ENCODE results near the gene WWC1. TPM values are rescaled to one million over a fixed set of nuclear protein-coding genes. Genes with fewer than 3 reads are reported as not detected.

The WWC1 gene
- total RNA-seq, 2 experiments from 2014 or later: not detected

DNA sequence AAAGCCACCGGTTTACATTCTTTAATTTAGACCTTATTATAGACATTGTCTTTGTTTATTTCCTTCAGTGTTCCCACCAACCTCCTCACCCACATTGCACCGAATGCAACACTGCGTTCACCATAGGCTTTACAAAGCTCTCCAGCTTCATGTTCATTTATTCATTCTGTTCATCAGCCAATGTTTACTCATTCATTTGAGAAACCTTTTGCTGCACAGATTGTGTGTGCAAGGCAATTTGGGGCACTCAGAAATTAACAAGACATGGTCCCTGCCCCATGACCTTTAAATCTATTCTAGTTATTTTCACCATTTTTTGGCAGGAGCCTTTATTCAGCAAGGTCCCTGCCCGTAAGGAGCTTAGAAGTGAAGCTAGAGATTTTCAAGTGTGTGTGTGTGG lies 124.0 kb downstream of the WWC1 start:
- CTCF ChIA-PET (ENCODE audit: unreplicated experiment): no interaction called here
- Histone ChIP-seq H3K9me2 (ENCODE audit: insufficient read depth, low read length) (no peaks in the 10 kb centered on the region), H3K79me2 (ENCODE audit: insufficient read depth, low read depth, low read length) (no peaks in the 10 kb centered on the region), H4K20me1 (ENCODE audit: insufficient read depth, low read length) (no peaks in the 10 kb centered on the region), H3K4me3 (ENCODE audit: low read depth, low read length, poor library complexity, severe bottlenecking) (no peak overlapping the region), H3K4me1 (ENCODE audit: insufficient read depth, low read length, poor library complexity, severe bottlenecking) (no peaks in the 10 kb centered on the region), H3K9me3 (ENCODE audit: low read length) (no peaks in the 10 kb centered on the region), H2AFZ (ENCODE audit: low read length) (no peak overlapping the region), H3K27ac (ENCODE audit: low read depth, low read length, poor library complexity, severe bottlenecking) (no peak overlapping the region), H3K36me3 (ENCODE audit: insufficient read depth, low read length) (no peaks in the 10 kb centered on the region), H3K4me2 (ENCODE audit: low read length) (no peak overlapping the region)
- no TSS peak for BruUV-seq (replicated peaks)
- DNase-seq (ENCODE audit: low spot score): no peak
- POLR2A ChIA-PET: interaction anchor here (0.5 to 0.6 kb wide), 2 partner anchors 73 to 1495 kb away, joined by 3 read pairs; no protein-coding TSS in a partner anchor
- intact Hi-C loops (cut with micrococcal nuclease; ENCODE audit: unreplicated experiment): no loop called here
- TF ChIP-seq, protein P1, sequence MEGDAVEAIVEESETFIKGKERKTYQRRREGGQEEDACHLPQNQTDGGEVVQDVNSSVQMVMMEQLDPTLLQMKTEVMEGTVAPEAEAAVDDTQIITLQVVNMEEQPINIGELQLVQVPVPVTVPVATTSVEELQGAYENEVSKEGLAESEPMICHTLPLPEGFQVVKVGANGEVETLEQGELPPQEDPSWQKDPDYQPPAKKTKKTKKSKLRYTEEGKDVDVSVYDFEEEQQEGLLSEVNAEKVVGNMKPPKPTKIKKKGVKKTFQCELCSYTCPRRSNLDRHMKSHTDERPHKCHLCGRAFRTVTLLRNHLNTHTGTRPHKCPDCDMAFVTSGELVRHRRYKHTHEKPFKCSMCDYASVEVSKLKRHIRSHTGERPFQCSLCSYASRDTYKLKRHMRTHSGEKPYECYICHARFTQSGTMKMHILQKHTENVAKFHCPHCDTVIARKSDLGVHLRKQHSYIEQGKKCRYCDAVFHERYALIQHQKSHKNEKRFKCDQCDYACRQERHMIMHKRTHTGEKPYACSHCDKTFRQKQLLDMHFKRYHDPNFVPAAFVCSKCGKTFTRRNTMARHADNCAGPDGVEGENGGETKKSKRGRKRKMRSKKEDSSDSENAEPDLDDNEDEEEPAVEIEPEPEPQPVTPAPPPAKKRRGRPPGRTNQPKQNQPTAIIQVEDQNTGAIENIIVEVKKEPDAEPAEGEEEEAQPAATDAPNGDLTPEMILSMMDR (conservative IDR thresholded peaks at IDR 0.05; ENCODE audit: low read length): no peak
- no peak for TF ChIP-seq EZH2phosphoT487 (IDR thresholded peaks at IDR 0.05; ENCODE audit: borderline replicate concordance, low read depth, low read length)

DNA sequence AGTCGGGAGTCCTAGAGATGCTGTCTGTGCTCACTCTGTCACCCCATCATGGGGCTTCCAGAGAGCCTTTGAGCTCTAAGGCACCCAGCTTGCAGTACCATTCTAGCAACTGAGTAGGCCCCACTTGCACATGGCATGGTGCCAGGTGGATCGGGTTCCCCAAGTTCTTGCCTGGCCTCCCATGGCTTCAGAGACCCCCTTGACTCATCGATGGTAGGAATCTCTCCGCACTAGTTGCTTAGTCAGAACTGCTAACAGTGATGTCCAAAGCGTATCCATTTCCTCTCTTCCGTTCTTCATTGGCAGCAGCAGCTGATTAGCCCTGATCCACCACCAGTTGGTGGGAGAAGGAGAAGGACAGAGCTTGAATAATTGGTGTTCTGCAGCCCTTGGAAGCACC lies 124.5 kb downstream of the WWC1 start:
- intact Hi-C loops (cut with micrococcal nuclease; ENCODE audit: unreplicated experiment): no loop called here

DNA sequence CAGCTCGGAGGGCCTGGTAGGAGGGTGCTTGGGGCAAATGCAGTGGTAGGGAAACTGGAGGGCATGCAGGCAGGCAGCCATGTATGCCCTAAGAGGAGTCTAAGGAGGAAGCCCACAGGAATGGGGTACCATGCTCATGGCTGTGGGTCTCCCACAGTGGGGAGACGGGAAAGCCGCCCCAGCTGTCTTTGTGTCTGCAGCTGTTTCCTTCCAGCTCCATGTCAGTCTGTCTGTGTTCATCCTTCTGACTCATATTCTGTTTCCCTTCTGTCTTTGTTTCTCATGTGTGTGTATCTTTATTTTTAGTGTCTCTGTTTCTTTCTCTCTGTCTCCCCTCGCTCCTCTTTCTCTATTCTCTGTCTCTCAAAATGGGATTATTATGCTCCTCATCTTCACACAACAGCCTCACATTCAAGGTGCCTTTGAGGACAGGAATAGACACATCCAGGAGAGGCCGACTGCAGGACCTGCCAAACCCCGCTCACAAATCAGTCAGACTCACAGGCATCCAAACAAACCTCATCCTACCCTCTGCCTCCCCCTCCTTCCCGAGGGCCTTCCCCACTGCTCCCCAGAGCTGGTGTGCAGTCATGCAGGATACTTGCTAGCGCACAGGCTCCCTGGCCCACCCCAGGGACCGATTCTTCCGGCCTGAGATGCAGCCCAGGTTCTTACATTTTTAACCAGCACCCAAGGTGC lies 126.4 kb downstream of the WWC1 start:
- H3K27ac ChIP-seq (ENCODE audit: low read depth, low read length, poor library complexity, severe bottlenecking): no peak overlapping the region
- H3K36me3 ChIP-seq (ENCODE audit: insufficient read depth, low read length): no peaks in the 10 kb centered on the region
- no peaks in the 10 kb centered on the region for H4K20me1 ChIP-seq (ENCODE audit: insufficient read depth, low read length)
- H2AFZ ChIP-seq (ENCODE audit: low read length): no peak overlapping the region
- H3K4me2 ChIP-seq (ENCODE audit: low read length): no peak overlapping the region
- intact Hi-C loops (cut with micrococcal nuclease; ENCODE audit: unreplicated experiment): no loop called here
- BruUV-seq (replicated peaks): no TSS peak
- CTCF ChIA-PET (ENCODE audit: unreplicated experiment): no interaction called here
- H3K9me2 ChIP-seq (ENCODE audit: insufficient read depth, low read length): no peaks in the 10 kb centered on the region
- no peak for TF ChIP-seq EZH2phosphoT487 (IDR thresholded peaks at IDR 0.05; ENCODE audit: borderline replicate concordance, low read depth, low read length)
- TF ChIP-seq, protein P1 (conservative IDR thresholded peaks at IDR 0.05; ENCODE audit: low read length): no peak
- H3K79me2 ChIP-seq (ENCODE audit: insufficient read depth, low read depth, low read length): no peaks in the 10 kb centered on the region
- no peak for DNase-seq (ENCODE audit: low spot score)
- H3K9me3 ChIP-seq (ENCODE audit: low read length): no peaks in the 10 kb centered on the region
- POLR2A ChIA-PET: interaction anchor here (1.3 kb wide), 1 partner anchor 11 kb away, joined by 3 read pairs; no protein-coding TSS in a partner anchor
- H3K4me3 ChIP-seq (ENCODE audit: low read depth, low read length, poor library complexity, severe bottlenecking): no peak overlapping the region
- no peaks in the 10 kb centered on the region for H3K4me1 ChIP-seq (ENCODE audit: insufficient read depth, low read length, poor library complexity, severe bottlenecking)

More for the DNA sequence above, 124.5 kb downstream of the WWC1 start:
- Histone ChIP-seq H3K9me3 (ENCODE audit: low read length) (no peaks in the 10 kb centered on the region), H3K4me2 (ENCODE audit: low read length) (no peak overlapping the region), H4K20me1 (ENCODE audit: insufficient read depth, low read length) (no peaks in the 10 kb centered on the region), H3K27ac (ENCODE audit: low read depth, low read length, poor library complexity, severe bottlenecking) (no peak overlapping the region), H3K79me2 (ENCODE audit: insufficient read depth, low read depth, low read length) (no peaks in the 10 kb centered on the region), H3K9me2 (ENCODE audit: insufficient read depth, low read length) (no peaks in the 10 kb centered on the region), H3K4me1 (ENCODE audit: insufficient read depth, low read length, poor library complexity, severe bottlenecking) (no peaks in the 10 kb centered on the region), H3K4me3 (ENCODE audit: low read depth, low read length, poor library complexity, severe bottlenecking) (no peak overlapping the region), H2AFZ (ENCODE audit: low read length) (no peak overlapping the region), H3K36me3 (ENCODE audit: insufficient read depth, low read length) (no peaks in the 10 kb centered on the region)
- DNase-seq (ENCODE audit: low spot score): no peak
- no peak for TF ChIP-seq EZH2phosphoT487 (IDR thresholded peaks at IDR 0.05; ENCODE audit: borderline replicate concordance, low read depth, low read length)
- TF ChIP-seq, protein P1 (conservative IDR thresholded peaks at IDR 0.05; ENCODE audit: low read length): no peak
- ChIA-PET POLR2A (no interaction called here), CTCF (ENCODE audit: unreplicated experiment) (no interaction called here)
- BruUV-seq (replicated peaks): no TSS peak
